ENCODE results near the gene CHST8.
"Not testable (repeated sequence)": the region's sequence is repeated elsewhere in the genome, so short reads cannot be mapped to it uniquely, and the experiment has no call there.

Gene CHST8

GRCh38 chr19:33605803-33606295, 15.9 kb upstream of the CHST8 start:
- H3K27ac Mint-ChIP-seq; H3K4me3 Mint-ChIP-seq; ATAC-seq (replicated peaks); DNase-seq; H3K4me1 Mint-ChIP-seq; H3K36me3 Mint-ChIP-seq: not testable (repeated sequence)
- H3K27me3 Mint-ChIP-seq = peaks cover 12 to 22% of the 10 kb centered on the region in 2 donors
- peaks cover 25 to 28% of the 10 kb centered on the region in 2 donors for H3K9me3 Mint-ChIP-seq

- H3K4me3 Mint-ChIP-seq = no peak overlapping the region
- no peak overlapping the region for H3K27ac Mint-ChIP-seq
- ATAC-seq (replicated peaks) = no peak
- H3K27me3 Mint-ChIP-seq = peaks cover 12 to 22% of the 10 kb centered on the region in 2 donors
- peaks cover 23 to 25% of the 10 kb centered on the region in 2 donors for H3K9me3 Mint-ChIP-seq
- H3K36me3 Mint-ChIP-seq = no peaks in the 10 kb centered on the region
- no peak for DNase-seq
- no peaks in the 10 kb centered on the region for H3K4me1 Mint-ChIP-seq
Measured at GRCh38 chr19:33606556-33606955, 15.2 kb upstream of the CHST8 start.

- peaks cover 8 to 19% of the 10 kb centered on the region in 2 donors for H3K27me3 Mint-ChIP-seq
- H3K4me1 Mint-ChIP-seq = no peaks in the 10 kb centered on the region
- H3K9me3 Mint-ChIP-seq = peaks cover 14 to 15% of the 10 kb centered on the region in 2 donors
- DNase-seq (no peak), ATAC-seq (replicated peaks) (no peak)
- no peaks in the 10 kb centered on the region for H3K36me3 Mint-ChIP-seq
- no peak overlapping the region for H3K27ac Mint-ChIP-seq
- no peak overlapping the region for H3K4me3 Mint-ChIP-seq
Measured at GRCh38 chr19:33609353-33609752, 12.4 kb upstream of the CHST8 start.

GRCh38 chr19:33610588-33610987, 11.2 kb upstream of the CHST8 start:
- H3K27me3 Mint-ChIP-seq = peaks cover 4 to 24% of the 10 kb centered on the region in 2 donors
- H3K4me3 Mint-ChIP-seq = no peak overlapping the region
- H3K36me3 Mint-ChIP-seq = no peaks in the 10 kb centered on the region
- H3K9me3 Mint-ChIP-seq = peaks cover 11 to 14% of the 10 kb centered on the region in 2 donors
- H3K4me1 Mint-ChIP-seq = no peaks in the 10 kb centered on the region
- ATAC-seq (replicated peaks) (no peak), DNase-seq (no peak)
- no peak overlapping the region for H3K27ac Mint-ChIP-seq

- DNase-seq = no peak
- Mint-ChIP-seq H3K4me1 (no peaks in the 10 kb centered on the region), H3K36me3 (no peaks in the 10 kb centered on the region), H3K27me3 (peaks cover 8 to 30% of the 10 kb centered on the region in 2 donors), H3K27ac (no peak overlapping the region), H3K4me3 (no peak overlapping the region), H3K9me3 (peaks cover 11 to 12% of the 10 kb centered on the region in 2 donors)
- no peak for ATAC-seq (replicated peaks)
Measured at GRCh38 chr19:33612928-33613619, 8.7 kb upstream of the CHST8 start.

GRCh38 chr19:33613620-33614000, 8.1 kb upstream of the CHST8 start:
- H3K27ac Mint-ChIP-seq = no peak overlapping the region
- H3K4me1 Mint-ChIP-seq = no peaks in the 10 kb centered on the region
- H3K27me3 Mint-ChIP-seq = peaks cover 12 to 34% of the 10 kb centered on the region in 2 donors
- H3K9me3 Mint-ChIP-seq = peaks cover 11 to 12% of the 10 kb centered on the region in 2 donors
- no peaks in the 10 kb centered on the region for H3K36me3 Mint-ChIP-seq
- ATAC-seq (replicated peaks) = no peak
- no peak overlapping the region for H3K4me3 Mint-ChIP-seq
- DNase-seq = no peak

- H3K4me1 Mint-ChIP-seq = no peaks in the 10 kb centered on the region
- H3K9me3 Mint-ChIP-seq = no peaks in the 10 kb centered on the region
- H3K27me3 Mint-ChIP-seq = peaks cover 29 to 45% of the 10 kb centered on the region in 2 donors
- no peak for DNase-seq
- H3K4me3 Mint-ChIP-seq = no peak overlapping the region
- H3K36me3 Mint-ChIP-seq = no peaks in the 10 kb centered on the region
- H3K27ac Mint-ChIP-seq = no peak overlapping the region
- no peak for ATAC-seq (replicated peaks)
Measured at GRCh38 chr19:33616346-33616745, 5.4 kb upstream of the CHST8 start.

GRCh38 chr19:33616857-33617256, 4.9 kb upstream of the CHST8 start:
- ATAC-seq (replicated peaks) (no peak), DNase-seq (no peak)
- H3K36me3 Mint-ChIP-seq = no peaks in the 10 kb centered on the region
- H3K4me1 Mint-ChIP-seq = no peaks in the 10 kb centered on the region
- H3K27ac Mint-ChIP-seq = no peak overlapping the region
- H3K9me3 Mint-ChIP-seq = no peaks in the 10 kb centered on the region
- H3K27me3 Mint-ChIP-seq = peaks cover 29 to 45% of the 10 kb centered on the region in 2 donors
- no peak overlapping the region for H3K4me3 Mint-ChIP-seq

- not testable (repeated sequence) for H3K9me3 Mint-ChIP-seq; H3K27ac Mint-ChIP-seq; H3K4me1 Mint-ChIP-seq; H3K36me3 Mint-ChIP-seq; ATAC-seq (replicated peaks); DNase-seq; H3K4me3 Mint-ChIP-seq
- H3K27me3 Mint-ChIP-seq = peaks cover 36 to 55% of the 10 kb centered on the region in 2 donors
Measured at GRCh38 chr19:33618363-33618762, 3.4 kb upstream of the CHST8 start.

- ATAC-seq (replicated peaks) (no peak), DNase-seq (no peak)
- H3K36me3 Mint-ChIP-seq = peaks cover 0 to 2% of the 10 kb centered on the region in 2 donors
- no peaks in the 10 kb centered on the region for H3K4me1 Mint-ChIP-seq
- H3K9me3 Mint-ChIP-seq = no peaks in the 10 kb centered on the region
- no peak overlapping the region for H3K4me3 Mint-ChIP-seq
- H3K27me3 Mint-ChIP-seq = peaks cover 41 to 61% of the 10 kb centered on the region in 2 donors
- no peak overlapping the region for H3K27ac Mint-ChIP-seq
Measured at GRCh38 chr19:33618884-33619283, 2.9 kb upstream of the CHST8 start.

GRCh38 chr19:33620611-33621010, 1.1 kb upstream of the CHST8 start:
- Mint-ChIP-seq H3K36me3 (peaks cover 0 to 2% of the 10 kb centered on the region in 2 donors), H3K4me1 (no peaks in the 10 kb centered on the region), H3K27me3 (peaks cover 50 to 66% of the 10 kb centered on the region in 2 donors), H3K27ac (no peak overlapping the region), H3K4me3 (no peak overlapping the region), H3K9me3 (no peaks in the 10 kb centered on the region)
- no peak for ATAC-seq (replicated peaks)
- no peak for DNase-seq

- H3K27ac Mint-ChIP-seq = no peak overlapping the region
- peaks cover 0 to 2% of the 10 kb centered on the region in 2 donors for H3K36me3 Mint-ChIP-seq
- no peak overlapping the region for H3K4me3 Mint-ChIP-seq
- H3K9me3 Mint-ChIP-seq = no peaks in the 10 kb centered on the region
- DNase-seq (no peak), ATAC-seq (replicated peaks) (no peak)
- H3K4me1 Mint-ChIP-seq = no peaks in the 10 kb centered on the region
- peaks cover 50 to 70% of the 10 kb centered on the region in 2 donors for H3K27me3 Mint-ChIP-seq
Measured at GRCh38 chr19:33621065-33621785, 528 bp upstream of the CHST8 start.

- no peaks in the 10 kb centered on the region for H3K9me3 Mint-ChIP-seq
- H3K27me3 Mint-ChIP-seq = peaks cover 50 to 70% of the 10 kb centered on the region in 2 donors
- no peak for ATAC-seq (replicated peaks)
- H3K36me3 Mint-ChIP-seq = peaks cover 0 to 2% of the 10 kb centered on the region in 2 donors
- H3K4me1 Mint-ChIP-seq = no peaks in the 10 kb centered on the region
- no peak for DNase-seq
- H3K27ac Mint-ChIP-seq = no peak overlapping the region
- H3K4me3 Mint-ChIP-seq = no peak overlapping the region
Measured at GRCh38 chr19:33622505-33622808, 704 bp downstream of the CHST8 start.

GRCh38 chr19:33622809-33623511, 1.2 kb downstream of the CHST8 start:
- Mint-ChIP-seq H3K9me3 (no peaks in the 10 kb centered on the region), H3K27me3 (peaks cover 54 to 73% of the 10 kb centered on the region in 2 donors), H3K27ac (no peak overlapping the region)

More at GRCh38 chr19:33622809-33623511, 1.2 kb downstream of the CHST8 start:
- ATAC-seq (replicated peaks) (no peak), DNase-seq (no peak)
- peaks cover 0 to 2% of the 10 kb centered on the region in 2 donors for H3K36me3 Mint-ChIP-seq
- H3K4me1 Mint-ChIP-seq = no peaks in the 10 kb centered on the region
- no peak overlapping the region for H3K4me3 Mint-ChIP-seq
